ENCODE measurements around the gene YWHAH.

The YWHAH gene

DNA sequence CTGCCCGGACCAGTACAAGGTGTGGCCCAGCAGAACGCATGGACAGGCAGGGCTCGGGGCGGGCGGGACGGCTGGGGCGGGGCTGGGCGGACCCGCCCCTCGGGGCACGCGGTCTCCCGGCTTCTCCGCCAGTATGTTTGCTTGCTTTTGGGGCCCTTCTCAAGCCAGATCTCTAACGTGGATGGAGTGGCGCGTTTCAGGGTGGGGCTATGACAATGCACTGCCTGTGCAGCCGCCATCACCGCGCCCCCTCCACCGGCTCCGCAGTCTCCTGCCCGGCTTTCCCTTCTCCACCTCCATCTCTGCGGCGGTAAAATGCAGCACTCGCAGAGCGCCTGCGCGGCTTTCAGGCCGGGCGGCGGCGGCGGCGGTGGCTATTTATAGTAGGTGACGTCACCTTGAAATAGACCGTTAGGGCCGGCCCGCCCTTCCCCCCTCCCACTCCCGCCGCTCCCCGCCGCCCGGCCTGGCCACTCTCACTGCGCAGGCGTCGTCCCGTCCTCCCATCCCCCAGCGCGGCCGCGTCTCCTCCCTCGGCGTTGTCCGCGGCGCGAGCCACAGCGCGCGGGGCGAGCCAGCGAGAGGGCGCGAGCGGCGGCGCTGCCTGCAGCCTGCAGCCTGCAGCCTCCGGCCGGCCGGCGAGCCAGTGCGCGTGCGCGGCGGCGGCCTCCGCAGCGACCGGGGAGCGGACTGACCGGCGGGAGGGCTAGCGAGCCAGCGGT, at the start of gene YWHAH:
Gene YWHAH (plus strand): TSS at position 558 of the 722 bp plus-strand sequence. CDS start 199 bp downstream, outside the sequence.
- peak; percentile 48 for DNase-seq

DNA sequence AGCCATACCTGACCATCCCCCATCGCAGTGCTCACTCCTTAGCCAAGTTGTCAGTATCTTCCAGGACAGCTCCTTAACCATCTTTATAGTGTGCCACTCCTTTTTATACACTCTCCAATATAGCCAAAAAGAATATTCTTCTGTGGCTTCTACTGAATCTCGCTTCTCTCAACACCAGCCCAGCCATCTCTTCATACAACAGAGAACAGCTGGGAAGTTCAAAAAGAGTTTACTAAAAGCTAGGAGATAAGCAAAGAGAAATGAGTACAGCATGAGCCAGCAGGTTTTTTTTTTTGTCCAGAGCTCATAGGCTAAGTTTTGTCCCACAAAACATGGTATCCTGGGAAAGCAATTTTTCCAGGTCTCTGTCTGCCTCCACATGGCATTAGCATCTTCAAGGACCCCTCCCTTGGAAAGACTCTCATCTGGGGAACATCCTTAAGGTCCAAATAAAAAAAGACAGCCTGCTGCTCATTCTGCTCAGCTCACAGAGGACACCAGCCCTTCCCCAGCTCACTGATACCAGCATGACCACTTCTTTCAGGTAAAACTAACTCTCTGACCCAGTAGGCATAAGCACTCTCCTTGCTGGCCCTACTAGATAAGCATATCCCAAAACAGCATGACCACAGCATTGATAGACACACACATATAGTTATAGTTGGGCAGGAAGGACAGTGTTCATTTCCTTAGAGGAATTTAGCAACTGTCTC, 48.8 kb upstream of the YWHAH start:
- DNase-seq: no peak

GRCh38 chr22:31896472-31896871, 47.9 kb upstream of the YWHAH start:
- DNase-seq: no peak

GRCh38 chr22:31897842-31898805, 46.2 kb upstream of the YWHAH start:
- DNase-seq: no peak

GRCh38 chr22:31898926-31899325, 45.4 kb upstream of the YWHAH start:
- DNase-seq: no peak

DNA sequence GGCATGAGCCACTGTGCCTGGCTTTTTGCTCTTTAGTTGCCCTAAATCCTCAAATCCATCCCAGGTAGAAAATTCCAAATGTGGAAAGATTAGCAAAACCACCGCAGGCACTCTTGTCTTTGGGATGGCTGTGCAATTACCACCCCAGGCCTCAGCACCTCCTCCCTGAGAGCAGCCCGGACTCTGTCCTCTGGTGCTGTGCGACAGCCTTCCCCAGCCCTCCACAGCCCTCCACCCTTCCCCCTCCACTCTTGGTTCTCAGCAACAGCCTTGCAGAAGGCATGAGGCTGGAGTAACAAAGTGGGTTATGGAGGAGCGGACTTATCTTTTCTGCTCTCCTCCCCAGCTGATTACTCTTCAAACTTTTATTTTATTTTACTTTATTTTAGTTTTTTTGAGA, 44.7 kb upstream of the YWHAH start:
- no peak for DNase-seq

- no peak for DNase-seq
Observed at GRCh38 chr22:31901388-31902137, 42.8 kb upstream of the YWHAH start.

DNA sequence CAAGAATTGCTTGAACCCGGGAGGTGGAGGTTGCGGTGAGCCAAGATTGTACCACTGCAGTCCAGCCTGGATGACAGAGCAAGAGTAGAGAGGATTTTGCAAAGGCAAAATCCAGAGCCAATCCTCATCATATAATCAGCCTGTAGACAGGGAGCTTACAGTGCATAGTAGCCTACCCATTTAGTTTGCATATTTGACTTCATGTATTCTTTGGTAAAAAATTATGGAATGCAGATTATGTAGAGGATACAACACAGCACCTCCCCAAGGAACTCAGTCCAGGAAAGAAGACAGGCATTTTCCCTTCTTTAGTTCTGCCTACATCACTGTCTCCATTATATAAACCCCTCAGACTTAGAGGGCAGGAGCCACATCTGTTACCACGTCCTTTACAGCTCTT, 39.7 kb upstream of the YWHAH start:
- DNase-seq: no peak

DNA sequence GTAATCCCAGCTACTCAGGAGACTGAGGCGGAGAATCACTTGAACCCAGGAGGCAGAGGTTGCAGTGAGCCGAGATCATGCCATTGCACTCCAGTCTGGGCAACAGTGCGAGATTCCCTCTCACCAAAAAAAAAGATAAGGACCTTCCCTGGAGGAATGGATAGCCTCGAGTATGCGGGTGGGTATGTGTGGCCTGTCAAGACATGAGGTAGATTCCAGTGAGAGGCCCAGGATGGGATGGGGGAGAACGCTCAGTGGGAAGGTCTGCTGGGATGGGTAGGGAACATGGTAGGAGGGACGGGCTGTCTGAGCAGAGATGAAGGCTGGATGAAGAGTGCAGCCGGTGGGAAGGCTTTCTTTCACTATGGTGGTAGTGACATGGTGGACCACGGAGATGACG, 39.0 kb upstream of the YWHAH start:
- no peak for DNase-seq

- no peak for DNase-seq
Observed at GRCh38 chr22:31906086-31906485, 38.2 kb upstream of the YWHAH start.

GRCh38 chr22:31906569-31906968, 37.8 kb upstream of the YWHAH start:
- DNase-seq: no peak

- DNase-seq: no peak
Observed at GRCh38 chr22:31909977-31910376, 34.4 kb upstream of the YWHAH start.

- no peak for DNase-seq
Observed at GRCh38 chr22:31911565-31912406, 32.5 kb upstream of the YWHAH start.

GRCh38 chr22:31912407-31912743, 32.0 kb upstream of the YWHAH start:
- DNase-seq: no peak

DNA sequence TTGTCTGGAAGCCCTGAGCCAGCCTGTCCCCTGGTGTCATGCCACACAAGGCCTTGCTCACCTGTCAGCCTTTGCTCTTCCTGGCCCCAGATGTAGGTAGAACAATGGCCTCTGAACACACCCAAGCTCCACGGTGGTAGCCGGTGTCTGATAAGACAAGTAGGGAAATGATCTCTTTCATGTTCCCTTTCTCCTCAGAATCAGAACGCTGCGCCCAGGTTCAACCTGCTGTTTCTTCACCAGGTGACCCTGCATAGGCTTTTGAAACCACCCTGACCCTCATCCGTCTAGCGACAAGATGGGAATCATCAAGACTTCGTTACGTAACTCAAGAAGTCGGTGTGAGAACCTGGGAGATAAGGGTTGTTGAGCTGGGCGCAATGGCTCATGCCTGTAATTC, 28.7 kb upstream of the YWHAH start:
- no peak for DNase-seq

- no peak for DNase-seq
Observed at GRCh38 chr22:31917227-31917921, 27.0 kb upstream of the YWHAH start.

DNA sequence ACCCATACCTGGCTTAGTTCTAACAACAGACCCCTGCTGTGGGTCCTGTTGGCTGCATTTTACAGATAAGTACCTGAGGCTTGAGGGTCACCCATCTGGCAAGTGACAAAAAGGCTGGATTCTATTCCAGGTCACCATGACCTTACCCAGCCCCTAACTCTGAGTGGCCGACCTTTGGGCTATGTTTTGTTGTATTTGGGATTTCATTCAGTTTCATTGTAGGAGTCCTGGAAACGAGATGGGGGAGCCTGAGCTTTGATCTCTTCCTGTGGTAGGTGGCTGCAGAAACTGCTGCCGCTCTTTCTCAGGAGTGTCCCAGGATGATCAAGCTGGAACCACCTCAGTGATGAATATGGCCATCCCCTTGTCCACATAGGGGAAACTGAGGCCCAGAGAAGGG, 24.6 kb upstream of the YWHAH start:
- DNase-seq: no peak

DNA sequence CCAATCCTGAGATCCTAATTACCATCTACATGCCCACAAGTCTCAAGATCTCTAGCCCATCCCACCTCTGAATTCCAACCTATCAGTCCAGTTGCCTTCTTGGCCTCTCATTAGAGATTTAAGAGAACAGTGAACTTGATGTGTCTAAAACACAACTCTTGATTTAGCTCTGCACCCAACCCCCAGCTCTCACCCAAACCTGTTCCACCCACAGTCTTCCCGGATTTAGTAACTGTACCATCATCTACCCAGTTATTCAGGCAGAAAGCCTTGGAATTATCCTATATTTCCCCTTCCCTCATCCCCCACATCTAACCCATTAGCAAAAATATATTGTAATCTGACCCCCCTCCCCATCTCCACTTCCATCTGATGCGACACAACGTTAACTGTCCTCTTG, 24.0 kb upstream of the YWHAH start:
- no peak for DNase-seq

DNA sequence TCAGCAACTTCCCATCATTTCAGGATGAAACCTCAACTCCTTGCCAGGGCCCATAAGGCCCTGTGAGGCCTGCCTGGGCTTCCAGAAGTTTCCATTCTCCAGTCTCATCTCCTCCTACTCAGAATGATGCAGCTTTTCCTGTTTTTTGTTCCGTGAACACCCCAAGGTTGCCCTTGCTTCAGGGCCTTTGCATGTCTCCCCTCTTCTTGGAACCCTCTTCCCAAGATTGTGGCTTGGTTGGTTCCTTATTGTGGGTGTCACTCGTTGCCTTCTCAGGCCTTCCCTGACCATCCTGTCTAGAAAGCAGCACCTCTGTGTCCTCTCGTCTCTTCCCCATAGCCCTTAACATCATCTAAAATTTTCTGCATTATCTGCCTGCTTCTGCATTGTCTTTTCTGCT, 23.2 kb upstream of the YWHAH start:
- DNase-seq: no peak

GRCh38 chr22:31922534-31922933, 21.8 kb upstream of the YWHAH start:
- DNase-seq: no peak

DNA sequence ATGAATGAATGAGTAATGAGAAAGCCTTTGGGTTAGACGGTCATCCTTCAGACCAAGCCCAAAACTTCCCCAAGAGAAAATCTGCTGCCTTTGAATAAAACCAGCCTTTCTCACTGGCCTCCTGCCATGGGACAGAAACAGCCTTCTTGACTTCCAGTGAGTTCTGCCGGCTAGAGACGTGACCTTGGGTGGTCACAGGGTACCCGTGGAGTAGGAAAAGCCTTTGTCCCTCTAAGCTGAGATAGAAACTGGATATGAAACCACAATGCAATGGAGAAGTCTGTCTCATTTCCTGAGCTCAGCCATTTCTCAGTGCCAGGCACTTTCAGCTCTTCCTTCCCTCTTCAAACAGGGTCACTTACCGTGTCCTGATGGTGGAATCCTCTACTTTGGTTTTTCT, 21.2 kb upstream of the YWHAH start:
- no peak for DNase-seq

Data from NCI-H524 treated with DMSO at 0.1 percent for 48 hours (cell line).